HG03565 (cell line): ENCODE measurements around the gene PMPCA.

Experiments
- ATAC-seq: cut with Tn5 transposase; IDR thresholded peaks from one replicate; pipeline ENCODE4 v1.9.1; 2021; ENCODE audit warnings: mild to moderate bottlenecking, moderate library complexity; ENCODE audit not compliant: unreplicated experiment

Gene PMPCA

DNA sequence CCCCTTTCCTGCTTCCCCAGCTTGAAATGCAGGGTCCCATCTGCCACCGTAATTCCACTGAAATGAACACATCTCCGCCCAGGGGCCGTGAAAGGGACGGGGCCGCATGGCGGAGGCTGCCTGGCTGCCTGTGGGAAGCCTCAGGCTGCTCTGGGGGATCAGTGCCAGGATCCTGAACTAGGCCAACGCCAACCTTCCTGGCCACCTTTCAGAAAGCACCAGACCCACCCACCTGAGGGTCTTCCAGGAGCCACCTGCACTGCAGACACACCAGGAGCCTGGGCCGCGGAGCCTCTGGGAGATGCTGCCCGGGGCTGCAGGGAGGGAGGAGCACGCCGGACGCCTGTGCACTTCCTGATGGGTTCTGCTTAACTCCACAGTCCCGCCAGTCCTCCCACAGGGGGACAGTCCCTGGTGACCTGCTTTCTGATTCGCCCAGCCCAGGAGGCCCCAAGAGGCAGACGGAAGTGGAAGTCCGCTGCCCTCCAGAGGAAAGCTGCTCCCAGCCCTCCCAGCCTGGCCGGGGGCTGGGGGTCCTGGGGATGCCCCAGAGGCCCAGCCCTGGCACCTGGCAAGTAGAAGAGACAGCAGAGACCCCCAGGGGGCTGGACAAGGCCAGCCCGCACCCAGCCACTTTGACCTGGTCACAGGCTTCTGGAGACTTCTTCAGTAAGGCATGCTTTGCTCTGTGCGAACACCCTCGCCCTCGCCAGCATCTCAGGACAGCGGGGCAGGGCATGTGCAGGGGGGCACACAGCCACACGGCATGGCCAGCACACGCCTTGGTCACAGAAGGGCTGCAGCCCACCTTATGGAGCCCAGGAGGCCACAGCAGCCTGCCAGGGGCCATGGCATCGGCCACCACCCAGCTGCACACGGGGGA lies 36.9 kb upstream of the PMPCA start, which contains the start of gene CARD9:
Gene CARD9, minus strand, starts transcription at position 370 of the 883 bp plus-strand sequence. CDS start 1,591 bp downstream, outside the sequence.
- no peak for ATAC-seq

DNA sequence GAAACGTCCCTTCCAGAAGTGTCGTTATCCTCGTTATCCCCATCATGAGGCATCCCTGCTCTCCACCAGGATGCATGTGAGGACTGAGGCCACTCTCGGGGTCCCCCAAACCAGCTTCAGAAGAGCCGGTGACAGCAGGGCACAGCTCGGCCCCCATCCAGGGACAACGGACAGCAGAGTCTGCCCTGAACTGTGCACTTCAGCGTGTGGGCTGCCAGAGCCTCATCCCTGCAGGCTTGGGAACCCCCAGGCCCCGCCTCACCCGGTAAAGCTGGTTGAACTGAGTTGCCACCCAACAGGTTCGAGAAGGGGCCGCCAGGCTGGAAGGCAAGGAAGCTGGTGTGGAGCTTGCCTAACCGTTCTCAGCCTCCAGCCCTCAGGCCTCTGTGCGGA lies 36.3 kb upstream of the PMPCA start:
- no peak for ATAC-seq

DNA sequence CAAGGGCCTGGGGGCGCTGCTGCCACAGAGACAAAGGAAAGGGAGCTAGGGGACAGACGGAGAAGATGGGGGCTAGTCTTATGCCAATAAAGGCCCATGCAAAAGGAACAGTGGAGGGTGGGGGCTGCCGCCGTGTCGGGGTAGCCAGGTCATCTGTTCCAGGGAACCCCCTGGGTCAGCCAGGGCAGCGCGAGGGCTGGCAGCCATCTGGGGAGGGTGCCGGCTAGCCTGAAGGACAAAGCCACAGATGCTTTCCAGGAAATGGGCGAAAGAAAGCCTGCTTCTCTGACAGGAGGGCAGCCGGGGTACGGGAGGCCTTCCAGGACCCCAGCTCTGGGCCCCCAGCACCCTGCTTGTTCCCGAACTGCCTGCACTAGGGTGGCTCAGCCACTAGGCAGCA lies 35.4 kb upstream of the PMPCA start:
- no peak for ATAC-seq

DNA sequence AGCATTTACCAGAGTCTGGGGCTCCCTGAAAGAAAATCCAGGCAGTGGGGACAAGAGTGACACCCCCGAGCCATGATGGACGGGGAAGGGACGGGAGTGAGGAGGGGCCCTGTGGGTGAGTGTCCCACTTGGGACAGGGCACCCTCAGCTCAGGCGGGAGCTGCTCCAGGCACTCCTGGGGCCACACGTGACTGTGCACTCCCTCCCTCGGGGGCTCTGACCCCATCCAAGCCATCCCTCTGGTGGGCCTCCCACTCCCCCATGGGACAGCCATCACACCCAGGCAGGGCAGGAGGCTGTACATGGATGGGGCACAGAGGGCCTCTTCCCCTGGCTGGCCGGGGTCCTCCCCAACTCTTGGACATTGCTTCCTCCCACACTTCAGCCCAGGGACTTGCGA lies 34.0 kb upstream of the PMPCA start:
- no peak for ATAC-seq

DNA sequence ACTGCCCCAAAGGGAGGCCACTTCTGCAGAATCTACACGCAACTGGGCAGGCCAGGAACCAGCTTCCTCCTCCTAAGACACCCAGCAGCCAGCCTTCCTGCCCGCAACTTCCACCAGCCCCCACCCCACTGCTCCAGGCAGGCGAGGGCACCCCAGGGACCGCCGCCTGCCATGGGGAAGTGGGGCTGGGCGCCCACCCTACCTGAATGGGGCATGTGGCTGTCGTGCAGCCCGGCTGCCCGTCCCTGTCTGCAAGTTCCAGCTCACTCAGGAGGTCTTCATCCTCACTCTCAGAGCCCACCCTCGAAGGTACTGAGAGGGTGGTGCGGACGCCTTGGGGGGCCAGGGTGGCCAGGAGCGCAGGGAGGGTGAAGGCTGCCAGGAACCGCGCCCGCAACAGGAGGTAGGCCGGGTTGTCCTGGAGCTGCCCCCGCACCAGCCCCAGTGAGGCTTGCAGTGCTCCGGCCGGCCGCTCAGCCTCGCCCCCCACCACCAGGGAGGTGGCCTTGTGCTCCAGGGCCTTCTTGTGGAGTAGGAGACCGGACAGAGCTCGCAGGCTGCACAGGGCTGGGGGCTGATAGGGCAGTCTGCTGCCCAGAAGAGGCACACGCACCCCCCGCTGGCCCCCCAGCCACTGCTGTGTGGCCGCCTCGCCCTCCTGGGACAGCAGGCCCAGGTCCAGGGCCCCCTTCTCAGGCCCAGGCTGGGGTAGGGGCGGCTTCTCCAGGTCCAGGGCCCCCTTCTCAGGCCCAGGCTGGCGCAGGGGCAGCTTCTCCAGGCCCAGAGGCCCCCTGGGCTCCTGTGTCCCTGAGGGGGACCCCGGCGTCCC lies 32.9 kb upstream of the PMPCA start:
- ATAC-seq = no peak

DNA sequence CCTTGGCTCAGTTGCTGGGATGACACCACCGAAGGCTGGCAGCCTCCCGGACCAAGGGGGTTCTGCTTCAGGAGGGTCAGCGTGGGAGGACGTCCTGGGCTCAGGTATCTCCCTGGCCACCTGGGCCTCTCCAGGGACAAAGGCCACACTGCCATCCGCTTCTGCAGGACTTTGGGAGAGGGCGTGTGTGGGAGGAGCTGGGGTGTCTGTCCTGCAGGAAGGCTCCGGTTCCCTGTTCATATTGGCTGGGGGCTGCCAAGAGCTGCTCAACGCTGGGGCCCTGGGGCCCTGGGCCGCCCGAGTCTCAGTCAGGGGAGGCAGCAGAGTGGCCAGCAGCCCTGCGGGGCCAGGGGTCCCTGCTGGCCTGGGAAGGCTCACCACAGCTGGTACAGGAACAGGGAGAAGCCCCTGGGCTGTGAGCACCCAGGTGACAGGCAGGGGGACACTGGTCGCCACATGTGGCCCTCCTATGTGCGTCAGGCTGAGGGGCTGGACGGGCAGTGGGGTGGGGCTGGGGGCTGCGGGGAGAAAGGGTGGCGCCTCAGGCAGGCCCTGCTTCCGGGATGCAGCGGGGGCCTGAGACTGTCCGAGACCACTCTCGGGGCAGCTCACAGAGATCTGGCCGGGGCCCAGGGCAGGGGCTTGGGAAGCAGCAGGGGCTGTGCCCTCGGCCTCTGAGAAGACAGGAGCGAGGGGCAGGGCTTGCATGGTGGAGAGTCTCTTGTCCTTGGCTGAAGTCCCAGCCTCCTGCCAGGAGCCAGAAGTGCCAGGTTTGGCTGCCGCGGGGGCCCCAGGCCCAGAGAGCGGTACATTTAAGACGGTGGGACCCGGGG lies 32.1 kb upstream of the PMPCA start:
- ATAC-seq = no peak

DNA sequence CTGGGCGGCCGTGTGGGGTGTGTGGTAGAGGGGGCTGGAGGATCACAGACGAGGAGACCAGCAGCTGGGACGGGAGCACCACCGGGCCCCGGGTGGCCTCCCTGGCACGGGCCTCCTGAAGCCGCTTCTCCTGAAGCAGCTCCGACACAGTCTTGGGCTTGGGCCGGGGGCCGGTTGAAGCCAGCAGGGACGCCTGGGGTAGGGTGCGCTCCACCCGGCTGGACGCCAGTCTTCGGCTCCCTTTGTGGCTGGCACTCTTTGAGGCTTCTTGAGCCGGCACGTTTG lies 31.5 kb upstream of the PMPCA start:
- ATAC-seq = no peak

DNA sequence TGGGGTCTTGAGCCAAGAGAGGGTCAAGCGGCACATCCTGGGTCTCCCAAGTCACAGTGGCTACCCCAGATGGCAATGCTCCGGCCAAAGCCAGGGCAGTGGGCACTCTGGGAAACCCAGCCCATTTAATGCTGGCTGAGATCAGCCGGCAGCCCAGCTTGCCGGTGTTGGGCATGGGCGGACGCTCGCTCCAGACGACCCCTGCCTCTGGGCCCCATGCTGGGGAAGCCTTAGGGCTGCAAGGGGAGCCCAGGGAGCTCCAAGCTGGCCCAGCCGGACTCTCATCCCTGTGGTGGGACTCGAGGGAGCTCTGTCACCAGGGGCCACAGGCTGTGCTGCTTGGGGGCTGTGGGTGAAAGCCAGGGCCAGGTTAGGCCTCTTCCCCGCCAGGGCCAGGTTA lies 31.1 kb upstream of the PMPCA start:
- no peak for ATAC-seq

DNA sequence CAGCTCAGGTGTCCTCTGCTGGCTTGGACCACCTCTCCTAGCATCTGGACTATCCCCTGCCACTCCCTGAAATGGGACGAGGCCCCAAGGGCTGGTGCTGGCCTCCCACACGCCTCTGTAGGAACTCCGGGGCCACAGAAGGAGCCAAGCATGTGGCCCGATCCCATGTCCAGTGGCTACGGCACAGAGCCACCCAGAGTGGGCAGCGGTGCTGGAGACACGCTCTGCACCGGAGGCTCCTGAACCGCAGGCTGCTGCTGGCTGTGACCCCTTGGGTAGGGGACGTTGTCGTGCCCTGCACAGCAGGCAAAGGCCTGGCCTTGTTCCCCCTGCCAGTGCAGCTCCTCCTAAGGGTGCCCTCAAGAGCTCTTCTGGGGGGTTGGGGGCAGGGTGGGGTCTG lies 30.6 kb upstream of the PMPCA start:
- ATAC-seq = no peak

DNA sequence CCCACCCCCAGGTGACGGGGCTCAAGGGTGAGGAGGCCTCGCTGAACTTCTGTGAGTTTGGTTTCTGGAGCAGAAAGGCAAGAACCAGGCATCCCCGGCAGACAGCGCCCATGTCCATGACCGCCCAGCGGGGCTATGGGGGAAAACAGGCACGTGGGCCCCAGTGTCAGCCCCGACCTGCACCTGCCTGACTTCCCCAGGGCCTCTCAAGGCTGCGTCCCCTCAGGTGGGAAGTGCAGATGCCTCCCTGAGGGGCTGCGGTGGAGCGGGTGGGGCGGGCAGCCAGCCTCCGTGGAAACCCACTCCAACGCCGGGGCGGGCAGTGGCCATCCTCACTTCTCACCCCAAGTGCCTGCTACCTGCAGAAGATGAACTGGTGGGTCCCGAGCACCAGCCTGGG lies 30.1 kb upstream of the PMPCA start:
- ATAC-seq = no peak

DNA sequence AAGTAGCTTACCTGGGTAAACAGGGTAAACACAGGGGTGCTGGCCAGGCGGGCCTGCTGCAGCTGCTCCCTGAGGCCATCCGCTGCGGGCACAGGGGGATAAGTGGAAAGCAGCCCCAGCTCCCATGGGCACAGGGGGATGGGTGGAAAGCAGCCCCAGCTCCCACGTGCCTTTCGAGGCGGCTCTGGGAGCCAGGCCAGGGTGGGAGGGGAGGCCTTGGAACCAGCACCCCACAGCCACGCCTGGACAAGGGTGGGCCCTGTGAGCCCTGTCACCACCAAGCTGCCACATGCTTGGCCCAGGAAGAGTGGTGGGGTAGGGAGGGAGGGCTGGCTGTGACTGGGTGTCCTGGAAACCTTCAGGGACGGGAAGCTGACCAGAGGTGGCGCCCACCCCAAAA lies 29.1 kb upstream of the PMPCA start:
- no peak for ATAC-seq

DNA sequence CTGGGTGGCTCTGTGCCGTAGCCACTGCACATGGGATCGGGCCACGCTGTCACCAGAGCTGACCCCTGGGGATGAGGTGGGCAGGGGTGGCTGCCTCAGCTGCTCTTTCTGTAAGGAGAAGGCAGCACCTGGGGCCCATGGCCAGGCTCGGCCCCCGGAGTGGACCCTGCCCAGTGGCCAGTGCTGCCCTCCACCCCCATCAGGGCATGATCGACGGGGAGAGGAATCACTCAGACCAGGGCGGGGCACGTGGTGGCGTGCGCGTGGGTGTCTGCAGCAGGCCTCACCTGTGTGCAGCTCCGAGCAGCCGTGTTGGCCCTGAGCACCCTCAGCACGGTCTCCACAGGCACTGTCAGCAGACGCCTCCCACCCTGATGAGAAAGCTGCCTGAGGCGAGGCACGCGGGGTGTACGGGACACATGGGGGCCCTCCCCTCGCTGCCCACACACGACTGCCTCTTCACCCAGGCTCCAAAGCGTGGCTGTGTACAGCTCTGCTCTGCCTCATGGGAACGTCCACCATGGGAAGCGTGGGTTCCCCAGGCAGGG lies 28.4 kb upstream of the PMPCA start:
- ATAC-seq = no peak

DNA sequence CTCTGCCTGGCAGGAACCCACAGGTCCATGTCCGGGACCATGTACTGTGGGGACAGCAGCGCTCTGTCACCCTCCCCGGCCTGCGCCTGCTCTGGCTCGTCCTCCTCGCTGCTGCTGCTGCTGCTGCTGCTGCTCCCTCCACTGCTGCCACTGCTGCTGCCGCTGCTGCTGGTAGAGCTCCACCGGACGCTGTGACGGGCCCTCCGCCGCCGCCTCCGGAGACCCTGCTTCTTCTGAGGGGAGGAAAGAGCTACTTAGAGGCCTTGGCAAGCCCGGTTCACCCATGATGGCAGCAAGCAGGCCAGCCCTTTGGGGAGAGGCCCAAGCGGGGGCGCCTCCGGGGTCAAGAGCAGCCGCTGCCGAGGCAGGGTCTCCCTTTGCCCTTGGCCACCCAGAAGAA lies 27.0 kb upstream of the PMPCA start:
- no peak for ATAC-seq

DNA sequence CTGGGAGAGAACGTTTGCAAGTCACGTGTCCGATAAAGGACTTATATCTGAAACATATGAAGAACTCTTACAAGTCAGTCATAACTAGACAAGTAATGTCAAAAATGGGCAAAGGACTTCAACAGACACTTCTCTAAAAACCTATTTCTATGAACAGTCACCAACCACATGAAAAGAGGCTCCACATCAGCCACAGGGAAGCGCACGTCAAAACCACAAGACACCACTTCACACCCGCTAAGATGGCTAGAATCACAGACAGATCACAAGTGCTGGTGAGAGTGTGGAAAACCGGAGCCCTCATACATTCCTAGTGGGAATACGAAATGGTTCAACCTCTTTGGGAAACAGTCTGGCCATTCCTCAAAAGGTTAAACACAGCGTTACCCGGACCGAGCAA lies 25.4 kb upstream of the PMPCA start:
- no peak for ATAC-seq

DNA sequence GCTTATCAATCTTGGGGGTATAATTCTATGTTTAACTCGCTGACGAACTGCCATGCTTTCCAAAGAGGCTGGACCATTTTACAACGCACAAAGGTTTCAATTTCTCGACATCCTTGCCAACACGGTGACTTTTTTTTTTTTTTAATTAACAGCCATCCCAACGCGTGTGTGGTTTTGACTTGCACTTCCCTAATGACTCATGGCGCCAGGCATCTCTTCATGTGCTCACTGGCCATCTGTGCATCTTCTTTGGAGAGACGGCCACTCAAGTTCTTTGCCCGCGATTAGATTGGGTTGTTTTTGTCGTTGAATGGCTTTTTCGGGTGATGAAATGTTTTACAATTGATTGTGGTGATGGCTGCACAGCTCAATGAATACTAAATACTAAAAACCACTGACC lies 24.4 kb upstream of the PMPCA start:
- ATAC-seq = no peak

DNA sequence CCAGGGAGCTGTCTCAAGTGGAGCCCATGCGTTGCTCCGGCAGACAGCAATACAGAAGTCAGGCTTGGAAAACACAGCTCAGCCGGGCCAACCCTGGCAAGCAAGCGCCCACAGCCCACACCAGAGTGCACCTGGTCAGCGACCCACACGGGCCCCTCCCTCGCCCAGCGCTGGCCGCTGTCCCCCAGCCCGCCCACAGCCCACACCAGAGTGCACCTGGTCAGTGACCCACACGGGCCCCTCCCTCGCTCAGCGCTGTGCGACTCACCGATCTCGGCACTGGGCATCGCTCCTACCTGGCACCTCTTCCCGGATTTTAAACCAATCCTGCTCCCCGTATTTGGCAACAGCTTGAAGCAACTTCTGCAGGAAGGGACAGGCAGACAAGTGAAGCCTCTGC lies 23.2 kb upstream of the PMPCA start:
- ATAC-seq = no peak

DNA sequence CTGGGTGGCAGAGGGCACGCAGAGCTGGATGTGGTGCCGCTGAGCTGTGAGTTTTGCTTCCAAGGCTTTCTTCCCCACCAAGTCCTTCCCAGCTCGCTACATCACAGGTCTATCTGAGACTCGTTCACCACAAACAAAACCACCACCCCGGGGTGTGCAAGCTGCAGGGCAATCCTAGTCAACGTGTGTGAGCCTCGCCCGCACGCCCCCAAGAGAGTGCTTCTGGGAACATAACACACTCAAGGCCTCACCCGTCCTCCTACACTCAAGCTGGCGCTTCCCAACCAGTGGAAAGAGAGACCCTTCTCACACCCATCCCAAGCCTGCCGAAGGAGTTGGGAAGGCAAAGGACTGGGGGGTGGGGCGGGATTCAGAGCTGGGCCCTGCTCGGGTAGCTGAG lies 21.1 kb upstream of the PMPCA start:
- no peak for ATAC-seq

DNA sequence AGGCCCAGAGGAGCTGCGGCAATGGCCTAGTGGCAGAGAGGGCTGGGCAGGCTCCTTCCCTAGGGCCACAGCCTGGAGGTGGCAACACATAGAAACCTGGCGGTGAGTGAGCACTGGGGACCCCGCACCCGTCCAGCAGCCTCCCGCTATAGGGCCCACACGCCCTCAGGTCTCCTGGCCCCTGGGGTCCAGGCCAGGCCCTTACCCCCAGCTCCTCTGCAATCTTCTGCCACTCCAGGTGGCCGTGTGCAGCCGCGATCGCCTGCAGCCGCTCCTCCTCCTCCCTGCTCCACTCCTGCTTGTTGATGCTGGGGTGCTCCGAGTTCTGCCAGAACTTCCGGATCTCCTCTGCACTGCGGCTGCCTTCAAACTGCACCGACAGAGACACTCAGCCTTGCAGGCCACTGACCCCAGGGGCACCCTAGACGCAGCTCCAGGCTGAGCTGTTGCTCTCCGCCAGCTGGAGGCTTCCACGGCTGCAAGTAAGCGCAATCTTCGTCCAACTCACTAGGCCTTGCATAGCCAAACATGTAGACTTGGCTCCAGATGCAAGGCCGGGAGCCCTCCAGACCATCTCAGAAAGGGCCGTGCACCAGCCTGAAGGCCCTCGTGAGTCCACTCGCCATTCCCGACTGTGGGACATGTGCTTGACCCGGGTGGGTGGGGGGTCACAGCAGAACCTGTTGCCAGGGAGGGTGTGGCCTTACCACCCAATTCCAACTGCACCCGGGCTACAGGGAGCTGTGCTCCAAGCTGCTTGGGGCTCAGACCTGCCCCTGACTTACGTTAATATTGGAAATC lies 18.5 kb upstream of the PMPCA start:
- ATAC-seq = no peak

DNA sequence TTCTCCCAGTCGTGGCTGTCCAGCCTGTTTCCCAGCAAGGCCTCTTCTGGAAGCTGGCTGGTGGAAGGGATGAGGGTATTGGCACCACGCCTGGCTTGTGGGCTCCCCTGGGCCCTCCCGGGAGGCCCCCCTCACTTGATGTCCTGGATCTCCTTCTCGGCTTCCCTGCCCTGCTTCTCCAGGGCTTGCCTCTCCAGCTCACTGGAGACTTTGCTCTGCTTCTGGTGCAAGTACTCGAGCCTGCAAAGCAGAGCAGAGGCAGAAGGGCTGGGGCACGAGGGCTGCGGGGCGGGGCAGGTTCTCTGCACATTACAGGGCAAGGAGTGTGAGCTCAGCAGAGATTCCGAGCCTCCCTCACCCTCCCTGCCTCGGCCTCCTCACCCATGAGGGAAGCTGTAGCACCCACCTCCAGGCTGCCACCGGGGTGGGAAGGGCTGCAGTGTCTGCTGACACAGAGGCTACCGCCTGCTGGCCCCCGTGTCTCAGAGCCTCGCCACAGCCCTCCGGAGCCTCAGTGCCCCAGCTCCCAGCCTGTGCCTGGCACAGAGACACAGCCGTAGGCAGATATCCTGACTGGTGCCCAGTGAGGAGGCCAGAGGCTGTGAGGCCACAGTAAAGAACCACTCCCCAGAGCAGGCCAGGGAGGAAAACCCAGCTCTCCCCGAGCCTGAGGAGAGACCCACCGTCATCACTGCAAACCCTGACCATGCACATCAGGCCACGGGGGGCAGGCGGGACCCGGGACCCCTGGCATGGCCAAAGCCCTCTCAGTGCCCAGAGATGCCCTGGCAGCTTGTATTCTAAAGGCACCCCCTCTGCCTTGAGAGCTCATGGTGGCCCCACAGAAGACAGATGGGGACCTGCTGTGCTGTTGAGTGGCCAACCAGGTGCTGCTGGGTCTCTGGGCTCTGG lies 17.7 kb upstream of the PMPCA start:
- ATAC-seq = no peak
